Skeletal muscle tissue (tissue), 4 donors: ENCODE data around the gene ATG2A. TPM values are rescaled to one million over a fixed set of nuclear protein-coding genes. Genes with fewer than 3 reads are reported as not detected.
A peak's percentile ranks its signal among the peaks of the same experiment; 100 is the strongest.

ENCODE experiments used
- H3K27ac ChIP-seq: one replicate; pipeline ENCODE4 v1.7.0; 2013; ENCODE audit warnings: mild to moderate bottlenecking, low read depth, low read length, inconsistent platforms
- H3K27me3 ChIP-seq, 3 donors: one replicate each; pipeline ENCODE4 v1.7.0; 2013; ENCODE audit warnings: low read length in 3 of 3; ENCODE audit not compliant: control insufficient read depth in 3 of 3, insufficient read depth in 3 of 3
- H3K36me3 ChIP-seq, 3 donors: one replicate each; pipeline ENCODE4 v1.7.0; 2013; ENCODE audit warnings: low read length in 3 of 3; ENCODE audit not compliant: control insufficient read depth in 3 of 3, insufficient read depth in 3 of 3
- H3K4me1 ChIP-seq, 3 donors: one replicate each; pipeline ENCODE4 v1.7.0; 2013; ENCODE audit warnings: low read length in 3 of 3, mild to moderate bottlenecking in 3 of 3; ENCODE audit not compliant: control insufficient read depth in 3 of 3, insufficient read depth in 3 of 3
- H3K4me3 ChIP-seq, 3 donors: one replicate each; pipeline ENCODE4 v1.7.0; 2013; ENCODE audit warnings: low read length in 3 of 3
- H3K9ac ChIP-seq, 3 donors: one replicate each; pipeline ENCODE4 v1.7.0; 2013; ENCODE audit warnings: low read length in 3 of 3, mild to moderate bottlenecking in 3 of 3, moderate library complexity in 2 of 3, low read depth in 1 of 3
- H3K9me3 ChIP-seq, 3 donors: one replicate each; pipeline ENCODE4 v1.7.0; 2013; ENCODE audit warnings: low read length in 3 of 3; ENCODE audit not compliant: control insufficient read depth in 3 of 3
- total RNA-seq: library from RNA; depleted of rRNA; stranded (reverse); fragments of >200 nt; gene quantifications from one replicate; pipeline ENCODE4 v1.2.3, GENCODE V29; 2014
- donor health status: Osteomylitis.

ATG2A gene
- total RNA-seq, 1 donor from 2014 or later = 3.1 TPM

- Histone ChIP-seq H3K4me3 (no peak overlapping the region), H3K27me3 (no peaks in the 10 kb centered on the region), H3K9ac (peak overlapping the region; percentile 7 to 34 (median 19)), H3K9me3 (no peaks in the 10 kb centered on the region), H3K36me3 (no peaks in the 10 kb centered on the region), H3K4me1 (peaks cover 37 to 51% (median 45%) of the 10 kb centered on the region in 3 donors), H3K27ac (peak overlapping the region; percentile 93)
Measured at GRCh38 chr11:64880240-64881001, 36.6 kb downstream of the ATG2A start.

- Histone ChIP-seq H3K27me3 (no peaks in the 10 kb centered on the region), H3K4me3 (peak overlapping the region; percentile 81 to 87 (median 85)), H3K9ac (peak overlapping the region; percentile 83 to 91 (median 88)), H3K36me3 (peaks cover 0 to 4% (median 3%) of the 10 kb centered on the region in 3 donors), H3K4me1 (peaks cover 46 to 61% (median 56%) of the 10 kb centered on the region in 3 donors), H3K9me3 (no peaks in the 10 kb centered on the region), H3K27ac (peak overlapping the region; percentile 93)
Measured at GRCh38 chr11:64879244-64879900, 37.6 kb downstream of the ATG2A start.

DNA sequence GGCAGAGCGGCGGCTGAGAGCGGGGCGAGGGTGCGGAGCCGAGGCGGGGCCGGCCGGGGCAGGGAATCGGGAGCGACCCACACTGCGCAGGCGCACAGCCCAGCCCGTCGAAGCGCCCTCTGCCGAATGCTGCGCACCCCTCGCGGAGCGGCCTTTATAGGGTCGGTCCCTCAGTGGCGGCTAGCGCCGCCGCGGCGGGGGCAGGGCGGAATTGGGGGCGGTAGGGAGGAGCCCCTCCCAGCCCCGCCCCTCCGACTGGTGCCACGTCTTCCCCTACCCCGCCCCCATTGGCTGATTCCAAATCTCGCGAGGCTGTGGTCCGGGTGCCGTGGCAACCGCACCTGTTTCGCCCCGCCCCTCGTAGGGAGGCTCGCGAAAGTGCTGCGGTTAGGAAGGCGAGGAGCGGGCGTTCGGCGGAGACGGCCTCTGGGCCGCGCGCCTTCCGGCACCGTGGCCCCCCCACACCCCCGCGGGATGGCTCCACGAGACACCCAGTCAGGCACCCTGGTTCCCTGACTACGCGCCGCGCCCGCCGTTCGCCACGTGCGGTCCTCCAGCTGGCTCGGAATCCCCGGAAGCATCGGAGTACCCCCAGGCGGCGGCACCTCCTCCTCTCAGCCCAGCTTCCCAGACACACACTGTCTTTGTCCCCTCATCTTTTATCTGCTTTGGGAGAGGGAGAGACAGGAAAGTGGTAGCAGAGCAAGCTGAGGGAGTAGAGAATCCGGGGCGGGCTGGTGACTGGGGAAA is 38.3 kb downstream of the ATG2A start, which contains the start of gene EHD1:
EHD1 (minus strand) TSS at position 128 of the 750 bp plus-strand sequence. CDS start 157 bp downstream, outside the sequence.
- H3K36me3 ChIP-seq = peaks cover 0 to 6% (median 5%) of the 10 kb centered on the region in 3 donors
- peak within 1 kb of the TSS; percentile 93 to 99 (median 97) for H3K4me3 ChIP-seq
- H3K27ac ChIP-seq = peak within 1 kb of the TSS; percentile 93
- H3K27me3 ChIP-seq = no peaks in the 10 kb centered on the region
- peaks cover 48 to 62% (median 58%) of the 10 kb centered on the region in 3 donors for H3K4me1 ChIP-seq
- no peaks in the 10 kb centered on the region for H3K9me3 ChIP-seq
- H3K9ac ChIP-seq = peak within 1 kb of the TSS; percentile 87 to 98 (median 93)

- peaks cover 51 to 61% (median 61%) of the 10 kb centered on the region in 3 donors for H3K4me1 ChIP-seq
Measured at GRCh38 chr11:64878223-64878493, 38.9 kb downstream of the ATG2A start.

DNA sequence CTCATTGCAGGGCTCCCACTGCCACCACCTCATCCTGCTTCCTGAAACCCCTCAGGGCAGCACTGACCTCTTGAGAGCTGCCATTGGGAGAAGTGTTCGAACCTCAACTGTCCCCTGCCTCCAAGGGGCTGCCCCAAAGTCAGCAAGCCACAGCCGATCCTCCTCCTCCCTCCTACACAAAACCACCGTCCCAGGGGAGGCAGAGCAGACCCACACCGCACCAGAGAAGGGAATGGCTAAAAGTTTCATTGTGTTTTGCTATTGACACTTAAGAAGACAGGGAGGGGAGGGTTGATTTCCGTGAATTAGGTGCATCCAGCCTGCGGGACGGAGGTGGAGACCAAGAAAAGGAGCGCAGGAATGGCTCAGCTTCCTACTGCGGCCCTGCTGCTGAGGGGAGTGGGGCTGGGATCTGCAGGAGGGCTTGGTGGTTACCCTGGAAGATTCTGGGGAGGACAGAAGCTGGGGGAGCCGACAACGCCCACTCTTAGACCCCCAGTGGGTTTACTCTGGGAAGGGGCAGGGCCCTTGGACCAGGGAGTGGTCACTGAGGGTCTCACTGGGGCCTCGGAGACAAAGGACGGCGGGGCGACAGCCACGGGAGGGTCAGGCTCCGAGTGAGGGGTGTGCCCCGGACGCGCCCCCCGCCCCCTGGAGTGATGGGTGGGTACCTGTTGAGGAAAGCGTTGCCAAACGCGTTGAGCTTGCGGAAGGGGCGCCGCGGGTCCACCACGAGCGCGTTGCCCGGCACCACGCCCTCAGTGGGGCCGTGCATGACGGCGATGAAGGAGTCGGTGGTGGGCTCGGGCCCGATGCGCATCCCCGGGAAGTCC is 39.4 kb downstream of the ATG2A start:
- peaks cover 55 to 67% (median 67%) of the 10 kb centered on the region in 3 donors for H3K4me1 ChIP-seq
- H3K9me3 ChIP-seq = no peaks in the 10 kb centered on the region
- H3K9ac ChIP-seq = peak overlapping the region; percentile 87 to 98 (median 93)
- peak overlapping the region; percentile 69 for H3K27ac ChIP-seq
- peaks cover 8 to 16% (median 15%) of the 10 kb centered on the region in 3 donors for H3K36me3 ChIP-seq
- H3K27me3 ChIP-seq = no peaks in the 10 kb centered on the region
- peak overlapping the region; percentile 93 to 99 (median 97) for H3K4me3 ChIP-seq

More at GRCh38 chr11:64878223-64878493, 38.9 kb downstream of the ATG2A start:
- Histone ChIP-seq H3K27ac (peak overlapping the region; percentile 69), H3K4me3 (peak overlapping the region; percentile 93 to 99 (median 97)), H3K27me3 (no peaks in the 10 kb centered on the region), H3K9me3 (no peaks in the 10 kb centered on the region), H3K9ac (peak overlapping the region; percentile 87 to 98 (median 93)), H3K36me3 (peaks cover 3 to 10% (median 9%) of the 10 kb centered on the region in 3 donors)

GRCh38 chr11:64876835-64877341 is 40.1 kb downstream of the ATG2A start:
- Histone ChIP-seq H3K36me3 (peaks cover 12 to 18% (median 16%) of the 10 kb centered on the region in 3 donors), H3K27ac (peak overlapping the region; percentile 69), H3K4me1 (peaks cover 61 to 73% (median 70%) of the 10 kb centered on the region in 3 donors), H3K27me3 (no peaks in the 10 kb centered on the region), H3K4me3 (peak overlapping the region; percentile 93 to 99 (median 97)), H3K9ac (peak overlapping the region; percentile 87 to 98 (median 93)), H3K9me3 (no peaks in the 10 kb centered on the region)

DNA sequence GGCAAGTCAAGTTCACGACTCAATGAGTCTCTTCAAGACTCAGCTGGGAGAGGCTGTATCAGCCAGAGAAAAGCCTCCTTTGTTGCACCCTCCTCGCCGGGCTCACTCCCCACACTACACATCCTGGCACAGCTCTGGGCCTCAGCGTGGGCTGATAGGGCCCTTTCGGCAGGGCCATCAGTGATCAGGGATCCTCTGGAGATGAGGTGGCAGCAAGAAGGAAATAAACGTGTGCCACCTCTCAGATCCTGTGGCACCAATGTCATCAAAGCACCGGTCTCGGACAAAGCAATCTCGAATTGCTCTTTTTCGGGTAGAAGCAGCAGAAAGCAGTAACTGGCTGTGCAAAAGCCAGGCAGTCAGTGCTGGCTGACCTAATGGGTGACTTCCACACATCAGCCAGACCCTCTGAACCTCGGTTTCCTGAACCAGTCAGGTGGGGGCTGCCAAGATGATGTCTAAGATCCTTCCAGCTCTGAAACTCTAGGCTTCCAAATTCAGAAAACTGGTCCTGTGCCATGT is 40.7 kb downstream of the ATG2A start:
- H3K27me3 ChIP-seq = no peaks in the 10 kb centered on the region

DNA sequence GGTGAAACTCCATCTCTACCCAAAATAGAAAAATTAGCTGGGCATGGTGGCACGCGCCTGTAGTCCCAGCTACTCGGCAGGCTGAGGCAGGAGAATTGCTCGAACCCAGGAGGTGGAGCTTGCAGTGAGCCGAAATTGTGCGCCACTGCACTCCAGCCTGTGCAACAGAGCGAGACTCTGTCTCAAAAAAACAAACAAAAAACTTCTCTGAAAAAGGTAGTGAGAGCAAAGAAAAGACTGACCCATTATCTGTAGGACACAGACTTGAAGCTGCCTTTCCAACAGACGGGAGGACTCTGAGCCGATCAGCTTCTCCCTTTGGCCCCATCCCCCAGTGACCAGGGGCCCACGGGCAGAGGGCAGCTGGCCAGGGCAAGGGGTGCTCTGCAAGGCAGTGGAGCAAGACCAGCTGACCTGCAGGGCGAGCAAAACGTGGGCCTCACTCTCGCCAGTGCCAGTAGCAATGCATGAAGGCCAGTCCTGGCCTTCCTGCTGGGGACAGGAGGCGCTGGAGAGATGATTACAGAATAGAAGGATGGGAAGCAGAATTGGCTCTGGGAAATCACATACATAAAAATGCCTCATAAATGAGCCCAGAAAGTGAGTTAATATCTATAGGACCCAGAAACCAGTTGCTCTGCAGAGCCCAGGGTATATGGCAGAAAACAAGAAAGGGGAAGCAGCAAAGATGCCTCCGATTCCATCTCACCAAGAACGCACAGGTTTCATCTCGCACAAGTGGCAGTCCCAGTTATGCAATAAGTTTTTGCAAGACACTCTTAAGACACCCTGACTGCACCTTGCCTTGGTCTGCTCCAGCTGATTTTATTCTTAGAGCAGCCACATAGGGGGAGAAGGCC is 41.4 kb downstream of the ATG2A start:
- Histone ChIP-seq H3K9ac (peak overlapping the region; percentile 87 to 98 (median 93)), H3K9me3 (no peaks in the 10 kb centered on the region), H3K27ac (peak overlapping the region; percentile 69), H3K27me3 (no peaks in the 10 kb centered on the region), H3K4me3 (peak overlapping the region; percentile 93 to 99 (median 97)), H3K36me3 (peaks cover 17 to 22% (median 19%) of the 10 kb centered on the region in 3 donors), H3K4me1 (peaks cover 72 to 84% (median 76%) of the 10 kb centered on the region in 3 donors)

More for the DNA sequence above, 40.7 kb downstream of the ATG2A start:
- no peaks in the 10 kb centered on the region for H3K9me3 ChIP-seq
- H3K4me3 ChIP-seq = peak overlapping the region; percentile 93 to 99 (median 97)
- peaks cover 17 to 22% (median 19%) of the 10 kb centered on the region in 3 donors for H3K36me3 ChIP-seq
- peak overlapping the region; percentile 69 for H3K27ac ChIP-seq
- peak overlapping the region; percentile 87 to 98 (median 93) for H3K9ac ChIP-seq
- H3K4me1 ChIP-seq = peaks cover 67 to 79% (median 76%) of the 10 kb centered on the region in 3 donors
